Head of caudate nucleus (tissue), 42 donors: Measurements from ENCODE around the gene RNLS.
"Not testable (repeated sequence)": the region's sequence is repeated elsewhere in the genome, so short reads cannot be mapped to it uniquely, and the experiment has no call there.

Source experiments
- DNase-seq, 42 donors: peaks; one replicate each; pipeline versions ENCODE4 v3.0.0 to v3.0.0-alpha.2; 2020 to 2021; ENCODE audit warnings: mixed read lengths in 7 of 42
- intact Hi-C: fragments of 100-400 bp; cut with DNase I; formaldehyde crosslinking; loops from one replicate; pipeline ENCODE4 v1.15.0; 2022

RNLS gene

GRCh38 chr10:88332503-88333247 is 250.4 kb downstream of the RNLS start:
- intact Hi-C loops = no loop called here
- no peak for DNase-seq

GRCh38 chr10:88330174-88330573 is 252.9 kb downstream of the RNLS start:
- DNase-seq = no peak
- intact Hi-C loops = no loop called here

- intact Hi-C loops = no loop called here
- DNase-seq = no peak
Observed at GRCh38 chr10:88322324-88323063, 260.6 kb downstream of the RNLS start.

- DNase-seq = no peak
- intact Hi-C loops = no loop called here
Observed at GRCh38 chr10:88319960-88320517, 263.1 kb downstream of the RNLS start.

GRCh38 chr10:88318803-88319202 is 264.3 kb downstream of the RNLS start:
- intact Hi-C loops = no loop called here
- DNase-seq = no peak

- intact Hi-C loops = no loop called here
- no peak for DNase-seq
Observed at GRCh38 chr10:88317099-88317498, 266.0 kb downstream of the RNLS start.

- intact Hi-C loops = no loop called here
- no peak for DNase-seq
Observed at GRCh38 chr10:88316292-88316861, 266.7 kb downstream of the RNLS start.

GRCh38 chr10:88315755-88316154 is 267.4 kb downstream of the RNLS start:
- intact Hi-C loops = no loop called here
- DNase-seq = no peak

- intact Hi-C loops = no loop called here
- no peak for DNase-seq
Observed at GRCh38 chr10:88314362-88314761, 268.8 kb downstream of the RNLS start.

GRCh38 chr10:88313878-88314277 is 269.2 kb downstream of the RNLS start:
- DNase-seq = no peak
- intact Hi-C loops = no loop called here

GRCh38 chr10:88312855-88313254 is 270.3 kb downstream of the RNLS start:
- intact Hi-C loops = no loop called here
- no peak for DNase-seq

GRCh38 chr10:88311264-88311663 is 271.9 kb downstream of the RNLS start:
- intact Hi-C loops = no loop called here
- DNase-seq = no peak

GRCh38 chr10:88309365-88309764 is 273.8 kb downstream of the RNLS start:
- intact Hi-C loops = no loop called here
- no peak for DNase-seq

- intact Hi-C loops, DNase-seq: not testable (repeated sequence)
Observed at GRCh38 chr10:88308361-88308760, 274.8 kb downstream of the RNLS start.

GRCh38 chr10:88299787-88300186 is 283.3 kb downstream of the RNLS start:
- intact Hi-C loops = no loop called here
- no peak for DNase-seq

- intact Hi-C loops = no loop called here
- no peak for DNase-seq
Observed at GRCh38 chr10:88297103-88297502, 286.0 kb downstream of the RNLS start.

- intact Hi-C loops = no loop called here
- DNase-seq = no peak
Observed at GRCh38 chr10:88293651-88294230, 289.4 kb downstream of the RNLS start.

- intact Hi-C loops = no loop called here
- DNase-seq = no peak
Observed at GRCh38 chr10:88293073-88293472, 290.0 kb downstream of the RNLS start.

GRCh38 chr10:88292185-88292514 is 291.0 kb downstream of the RNLS start:
- no peak for DNase-seq
- intact Hi-C loops = no loop called here
